H1 (cell line): ENCODE measurements around the gene RBM34. TPM values are rescaled to one million over a fixed set of nuclear protein-coding genes. Genes with fewer than 3 reads are reported as not detected.

ENCODE experiments used
- CTCF ChIA-PET: fragments of 300-600 bp; sonication (Branson Sonifier 250); formaldehyde crosslinking; loops from one replicate; lab custom pipeline; 2021; ENCODE audit not compliant: partially characterized antibody; lab: Charles Lee
- POLR2A ChIA-PET: fragments of 300-600 bp; sonication (Branson Sonifier 250); formaldehyde crosslinking; loops from one replicate; lab custom pipeline; 2021; ENCODE audit warnings: inconsistent platforms; ENCODE audit not compliant: partially characterized antibody; lab: Charles Lee
- DNase-seq, 2 experiments: peaks; one replicate each; pipeline versions ENCODE4 v3.0.0 to v3.0.0-alpha.2; 2010 to 2022; ENCODE audit warnings: low spot score in 2 of 2, low read depth in 1 of 2, mixed read lengths in 1 of 2
- FAIRE-seq: peaks from 2 replicates; lab custom pipeline; 2011; peaks lifted over from hg19 to GRCh38; lab: Jason Lieb, UNC
- H2AFZ ChIP-seq: 2 replicates; pipeline ENCODE4 v1.8.1; 2012; ENCODE audit warnings: low read length, inconsistent platforms
- H2AK5ac ChIP-seq: 2 replicates; pipeline ENCODE4 v1.6.1; 2013; ENCODE audit warnings: low read depth, low read length
- H2BK120ac ChIP-seq: replicated peaks from 2 replicates; pipeline ENCODE3; 2013; ENCODE audit warnings: low read depth, low read length, inconsistent platforms
- H2BK12ac ChIP-seq: 2 replicates; pipeline ENCODE4 v1.6.1; 2013; ENCODE audit warnings: low read depth, low read length
- H2BK15ac ChIP-seq: 2 replicates; pipeline ENCODE4 v1.6.1; 2013; ENCODE audit warnings: low read length
- H2BK20ac ChIP-seq: 2 replicates; pipeline ENCODE4 v1.6.1; 2013; ENCODE audit warnings: low read length
- H2BK5ac ChIP-seq: 2 replicates; pipeline ENCODE4 v1.6.1; 2013; ENCODE audit warnings: low read depth, low read length
- H3K14ac ChIP-seq: 2 replicates; pipeline ENCODE4 v1.6.1; 2013; ENCODE audit warnings: inconsistent platforms; ENCODE audit not compliant: insufficient read length
- H3K18ac ChIP-seq: 2 replicates; pipeline ENCODE4 v1.6.1; 2013; ENCODE audit warnings: low read length; ENCODE audit errors: extremely low read depth
- H3K23ac ChIP-seq: 2 replicates; pipeline ENCODE4 v1.6.1; 2013; ENCODE audit warnings: inconsistent platforms; ENCODE audit not compliant: insufficient read length
- H3K23me2 ChIP-seq: 2 replicates; pipeline ENCODE4 v1.6.1; 2013; ENCODE audit warnings: low read depth, low read length
- H3K27ac ChIP-seq: 2 replicates; pipeline ENCODE4 v1.6.1; 2011; ENCODE audit warnings: low read depth, low read length, inconsistent platforms
- H3K27me3 ChIP-seq, 4 experiments: replicated peaks in 1 of 4; 1 replicate in 1 of 4; 2 replicates in 3 of 4; pipeline versions ENCODE4 v1.6.1 to v1.8.1; 2011 to 2013; ENCODE audit warnings: low read length in 3 of 4, mild to moderate bottlenecking in 3 of 4, inconsistent platforms in 2 of 4, mixed read lengths in 2 of 4, moderate library complexity in 1 of 4; ENCODE audit not compliant: control insufficient read depth in 3 of 4, insufficient read depth in 3 of 4; ENCODE audit errors: extremely low read depth in 1 of 4
- H3K36me3 ChIP-seq, 4 experiments: 2 replicates each; pipeline versions ENCODE4 v1.6.1 to v1.8.1; 2011 to 2013; ENCODE audit warnings: mild to moderate bottlenecking in 4 of 4, low read length in 3 of 4, moderate library complexity in 2 of 4, control low read depth in 1 of 4, inconsistent platforms in 1 of 4; ENCODE audit not compliant: insufficient read depth in 4 of 4, control insufficient read depth in 2 of 4
- H3K4ac ChIP-seq: replicated peaks from 2 replicates; pipeline ENCODE3; 2013; ENCODE audit warnings: low read length, low read depth, mixed read lengths, inconsistent platforms; ENCODE audit not compliant: insufficient read length
- H3K4me1 ChIP-seq, 4 experiments: replicated peaks in 1 of 4; 1 replicate in 1 of 4; 2 replicates in 3 of 4; pipeline versions ENCODE4 v1.6.1 to v1.8.1; 2011 to 2013; ENCODE audit warnings: low read length in 3 of 4, inconsistent platforms in 2 of 4, mixed read lengths in 1 of 4; ENCODE audit not compliant: insufficient read depth in 4 of 4, control insufficient read depth in 3 of 4
- H3K4me2 ChIP-seq, 2 experiments: 2 replicates each; pipeline versions ENCODE4 v1.6.1 to v1.8.1; 2011 to 2013; ENCODE audit warnings: low read depth in 2 of 2, low read length in 2 of 2, control low read depth in 1 of 2, inconsistent platforms in 1 of 2, mild to moderate bottlenecking in 1 of 2; ENCODE audit not compliant: insufficient read depth in 1 of 2
- H3K4me3 ChIP-seq, 4 experiments: fragments of 200-600, 300-600 bp in 1 of 4; sonication (generic), shearing (Covaris generic), sonication (Bioruptor Twin) in 1 of 4; 2 replicates each; pipeline versions ENCODE4 v1.5.1 to v1.8.1; 2011 to 2016; ENCODE audit warnings: low read length in 4 of 4, low read depth in 3 of 4, control low read depth in 2 of 4, inconsistent platforms in 2 of 4, mild to moderate bottlenecking in 2 of 4, mixed read lengths in 1 of 4, moderate library complexity in 1 of 4; ENCODE audit not compliant: insufficient read depth in 2 of 4; ENCODE audit errors: extremely low read depth in 1 of 4
- H3K56ac ChIP-seq: replicated peaks from 2 replicates; pipeline ENCODE3; 2013; ENCODE audit warnings: low read depth, mild to moderate bottlenecking, mixed read lengths, low read length, inconsistent platforms; ENCODE audit not compliant: insufficient read length
- H3K79me1 ChIP-seq: 2 replicates; pipeline ENCODE4 v1.6.1; 2013; ENCODE audit warnings: low read depth, low read length, control low read depth
- H3K79me2 ChIP-seq, 2 experiments: 2 replicates each; pipeline versions ENCODE4 v1.6.1 to v1.8.1; 2012 to 2013; ENCODE audit warnings: low read length in 2 of 2, mild to moderate bottlenecking in 2 of 2, inconsistent platforms in 1 of 2; ENCODE audit not compliant: insufficient read depth in 2 of 2, control insufficient read depth in 1 of 2
- H3K9ac ChIP-seq, 4 experiments: replicated peaks in 1 of 4; 1 replicate in 1 of 4; 2 replicates in 3 of 4; pipeline versions ENCODE4 v1.6.1 to v1.8.1; 2011 to 2013; ENCODE audit warnings: low read depth in 3 of 4, low read length in 3 of 4, control low read depth in 2 of 4, mild to moderate bottlenecking in 2 of 4, moderate library complexity in 2 of 4, inconsistent platforms in 1 of 4; ENCODE audit errors: extremely low read depth in 1 of 4
- H3K9me3 ChIP-seq, 2 experiments: 2 replicates each; pipeline versions ENCODE4 v1.6.1 to v1.8.1; 2012 to 2013; ENCODE audit warnings: mild to moderate bottlenecking in 2 of 2, moderate library complexity in 2 of 2, control low read depth in 1 of 2, inconsistent platforms in 1 of 2, low read depth in 1 of 2, low read length in 1 of 2, mixed read lengths in 1 of 2; ENCODE audit not compliant: insufficient read depth in 2 of 2
- H4K20me1 ChIP-seq, 2 experiments: replicated peaks in 1 of 2; 2 replicates each; pipeline versions ENCODE3 to v1.8.1; 2011 to 2013; ENCODE audit warnings: inconsistent platforms in 2 of 2, low read length in 2 of 2, mild to moderate bottlenecking in 1 of 2; ENCODE audit not compliant: insufficient read depth in 2 of 2, control insufficient read depth in 1 of 2
- H4K5ac ChIP-seq: 2 replicates; pipeline ENCODE4 v1.6.1; 2013; ENCODE audit warnings: low read length, low read depth, mixed read lengths, inconsistent platforms; ENCODE audit not compliant: insufficient read length
- H4K8ac ChIP-seq: 2 replicates; pipeline ENCODE4 v1.8.0; 2013; ENCODE audit warnings: mild to moderate bottlenecking, moderate library complexity, low read length, inconsistent platforms; ENCODE audit not compliant: insufficient read depth; ENCODE audit errors: extremely low read depth
- H4K91ac ChIP-seq: replicated peaks from 2 replicates; pipeline ENCODE3; 2013; ENCODE audit warnings: low read length, mixed read lengths, inconsistent platforms; ENCODE audit not compliant: insufficient read length
- ASH2L ChIP-seq: fragments of 200-600, 300-600 bp; sonication (generic); IDR thresholded peaks from one replicate; pipeline ENCODE4 v1.7.1; 2017; ENCODE audit warnings: low read length
- BCL11A ChIP-seq, 2 experiments: IDR thresholded peaks; one replicate each; pipeline ENCODE4 v1.6.1; 2011; ENCODE audit warnings: low read depth in 2 of 2, low read length in 2 of 2, mild to moderate bottlenecking in 2 of 2
- CEBPB ChIP-seq: IDR thresholded peaks from 2 replicates; pipeline ENCODE4 v1.6.1; 2012; ENCODE audit warnings: low read depth, low read length
- CHD1 ChIP-seq: IDR thresholded peaks from 2 replicates; pipeline ENCODE4 v1.6.1; 2012; ENCODE audit warnings: low read depth, low read length, improper control_type of control experiment
- FOSL1 ChIP-seq: IDR thresholded peaks from 2 replicates; pipeline ENCODE4 v1.6.1; 2011; ENCODE audit warnings: mild to moderate bottlenecking, low read depth, low read length, moderate library complexity; ENCODE audit not compliant: insufficient read depth
- JUN ChIP-seq: IDR thresholded peaks from 2 replicates; pipeline ENCODE4 v1.6.1; 2011; ENCODE audit warnings: low read depth, mild to moderate bottlenecking, improper control_type of control experiment, low read length
- POU5F1 ChIP-seq: IDR thresholded peaks from 2 replicates; pipeline ENCODE4 v1.6.1; 2011; ENCODE audit warnings: low read depth, mild to moderate bottlenecking, low read length, moderate library complexity
- RAD21 ChIP-seq, 2 experiments: IDR thresholded peaks in 1 of 2; conservative IDR thresholded peaks in 1 of 2; 2 replicates each; pipeline ENCODE4 v1.6.1; 2011; ENCODE audit warnings: low read depth in 2 of 2, low read length in 2 of 2, improper control_type of control experiment in 1 of 2, inconsistent platforms in 1 of 2, mild to moderate bottlenecking in 1 of 2, moderate library complexity in 1 of 2
- SP4 ChIP-seq: IDR thresholded peaks from 2 replicates; pipeline ENCODE4 v1.6.1; 2012; ENCODE audit warnings: low read length, inconsistent platforms
- TEAD4 ChIP-seq: IDR thresholded peaks from 2 replicates; pipeline ENCODE4 v1.6.1; 2012; ENCODE audit warnings: low read depth, low read length, inconsistent platforms, mixed read lengths
- WGBS, 2 experiments: shearing (Covaris generic) in 1 of 2; methylation state at CpG; one replicate each; pipeline versions ENCODE4 v1.1.6 to v1.1.7; 2013 to 2015; ENCODE audit warnings: low lambda C conversion rate in 2 of 2, mixed read lengths in 2 of 2, inconsistent platforms in 1 of 2, low coverage in 1 of 2, missing lambda C conversion rate in 1 of 2; ENCODE audit not compliant: insufficient replicate concordance in 2 of 2, insufficient coverage in 1 of 2, insufficient read length in 1 of 2; ENCODE audit errors: extremely low coverage in 1 of 2, missing lambda C conversion rate in 1 of 2; 5-methylcytosine and 5-hydroxymethylcytosine counted together
- polyA plus RNA-seq, 7 experiments: library from polyadenylated mRNA; depleted of rRNA in 3 of 7; stranded (reverse) in 5 of 7; unstranded in 2 of 7; fragments of >200 nt in 5 of 7; fragments of 200-250 nt in 2 of 7; gene quantifications; 1 replicate in 5 of 7; 2 replicates in 1 of 7; 4 replicates in 1 of 7; pipeline versions ENCODE4 v1.2.1 to v1.2.3, GENCODE V29; 2011 to 2013; ENCODE audit warnings: missing spikeins in 2 of 7, mixed read lengths in 2 of 7
- total RNA-seq: library from RNA; stranded (reverse); fragmentation: NEBNext Ultra II Directional; extraction: Animal tissue kit (Norgen Biotek cat#: 25700); gene quantifications from 2 replicates; pipeline ENCODE4 v1.2.1, GENCODE V29; 2021
- TF ChIP-seq, protein P1 (sequence below): IDR thresholded peaks from 2 replicates; pipeline ENCODE4 v1.6.1; 2012; ENCODE audit warnings: inconsistent platforms

RBM34 gene
- total and polyA plus RNA-seq, 2 of the 8 experiments (the other 6 are each of a cell fraction or from before 2014, with no cell fraction given), result 18.8 to 108 TPM

- H3K9ac ChIP-seq, result no peak overlapping the region; a peak in 2 of 7 replicates
- H3K79me1 ChIP-seq, result no peaks in the 10 kb centered on the region
- no peaks in the 10 kb centered on the region for H3K36me3 ChIP-seq
- no peak overlapping the region for H4K5ac ChIP-seq
- no peak overlapping the region for H3K56ac ChIP-seq
- peak overlapping the region in 3 of 4 experiments; percentile 20 to 46 (median 33); a peak in 5 of 8 replicates for H3K4me3 ChIP-seq
- H3K4ac ChIP-seq, result peak overlapping the region; percentile 35
- peak overlapping the region; percentile 1 to 66; a peak in 3 of 4 replicates for H3K4me2 ChIP-seq
- ChIA-PET POLR2A (interaction anchor here (0.8 to 2.1 kb wide), 8 partner anchors 8 to 979 kb away, joined by 3 to 6 read pairs (median 4); no protein-coding TSS in a partner anchor), CTCF (interaction anchor here (0.5 to 8.5 kb wide), 43 partner anchors 10 to 968 kb away, joined by 3 to 68 read pairs (median 3); partner anchors contain the start of gene RBM34)
- no peak overlapping the region for H3K14ac ChIP-seq
- H4K91ac ChIP-seq, result peak overlapping the region; percentile 32
- no peak overlapping the region for H2AK5ac ChIP-seq
- FAIRE-seq (no peak), DNase-seq (peak in 1 of 2 experiments; percentile 95)
- H2BK15ac ChIP-seq, result peak overlapping the region; percentile 88; the same call in 1 of the 2 replicates
- H3K27me3 ChIP-seq, result no peaks in the 10 kb centered on the region
- WGBS, 2 experiments, result 32% methylated on average over 24 of the region's 24 CpGs; no CpG with 5 or more reads in 1 of the 2 experiments
- H2BK5ac ChIP-seq, result peak overlapping the region; percentile 68; the same call in 1 of the 2 replicates
- no peak overlapping the region for H3K27ac ChIP-seq
- no peak overlapping the region for H4K8ac ChIP-seq
- H3K9me3 ChIP-seq, result no peaks in the 10 kb centered on the region
- no peaks in the 10 kb centered on the region; the same call in 1 of the 2 replicates for H3K23me2 ChIP-seq
- peak overlapping the region; percentile 96; the same call in 1 of the 2 replicates for H2BK12ac ChIP-seq
- H3K79me2 ChIP-seq, result no peaks in the 10 kb centered on the region
- H2BK120ac ChIP-seq, result peak overlapping the region; percentile 25
- no peaks in the 10 kb centered on the region for H4K20me1 ChIP-seq
- peak overlapping the region; percentile 80; the same call in 1 of the 2 replicates for H3K18ac ChIP-seq
- no peak overlapping the region for H2BK20ac ChIP-seq
- peak overlapping the region; percentile 91 for H2AFZ ChIP-seq
- peaks cover 2 to 24% (median 20%) of the 10 kb centered on the region in 4 experiments for H3K4me1 ChIP-seq
- H3K23ac ChIP-seq, result no peak overlapping the region
- TF ChIP-seq CHD1 (no peak), POU5F1 (no peak), JUN (no peak), TEAD4 (no peak), SP4 (0 out of 2 replicates have a peak, but pooled peaks have one; percentile 58), CEBPB (no peak), FOSL1 (no peak), ASH2L (peak; percentile 22), BCL11A (IDR thresholded peaks at IDR 0.05; ENCODE audit: low read depth in 2 of 2, low read length in 2 of 2) (no peak), RAD21 (IDR thresholded peaks at IDR 0.05 in 1 of 2, conservative IDR thresholded peaks at IDR 0.05 in 1 of 2; ENCODE audit: low read depth in 2 of 2, low read length in 2 of 2) (peak; percentile 79 to 82)
- TF ChIP-seq, protein P1, sequence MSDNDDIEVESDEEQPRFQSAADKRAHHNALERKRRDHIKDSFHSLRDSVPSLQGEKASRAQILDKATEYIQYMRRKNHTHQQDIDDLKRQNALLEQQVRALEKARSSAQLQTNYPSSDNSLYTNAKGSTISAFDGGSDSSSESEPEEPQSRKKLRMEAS, result peak; percentile 22; the same call in 1 of the 2 replicates
Measured at GRCh38 chr1:235093696-235094592, 67.1 kb downstream of the RBM34 start.
